Forelimb muscle (tissue), 1 donor: Measurements from ENCODE around the gene LAMB2. TPM values are rescaled to one million over a fixed set of nuclear protein-coding genes. Genes with fewer than 3 reads are reported as not detected.
A peak's percentile ranks its signal among the peaks of the same experiment; 100 is the strongest.

Experiments used
- DNase-seq: peaks from one replicate; pipeline ENCODE4 v3.0.0-alpha.2; 2013; ENCODE audit warnings: low read depth
- polyA plus RNA-seq: library from polyadenylated mRNA; unstranded; fragments of 120-200 nt; gene quantifications from one replicate; pipeline ENCODE4 v1.2.1, GENCODE V29; 2013; ENCODE audit not compliant: insufficient read length

The LAMB2 gene
- polyA plus RNA-seq: 317 TPM

DNA sequence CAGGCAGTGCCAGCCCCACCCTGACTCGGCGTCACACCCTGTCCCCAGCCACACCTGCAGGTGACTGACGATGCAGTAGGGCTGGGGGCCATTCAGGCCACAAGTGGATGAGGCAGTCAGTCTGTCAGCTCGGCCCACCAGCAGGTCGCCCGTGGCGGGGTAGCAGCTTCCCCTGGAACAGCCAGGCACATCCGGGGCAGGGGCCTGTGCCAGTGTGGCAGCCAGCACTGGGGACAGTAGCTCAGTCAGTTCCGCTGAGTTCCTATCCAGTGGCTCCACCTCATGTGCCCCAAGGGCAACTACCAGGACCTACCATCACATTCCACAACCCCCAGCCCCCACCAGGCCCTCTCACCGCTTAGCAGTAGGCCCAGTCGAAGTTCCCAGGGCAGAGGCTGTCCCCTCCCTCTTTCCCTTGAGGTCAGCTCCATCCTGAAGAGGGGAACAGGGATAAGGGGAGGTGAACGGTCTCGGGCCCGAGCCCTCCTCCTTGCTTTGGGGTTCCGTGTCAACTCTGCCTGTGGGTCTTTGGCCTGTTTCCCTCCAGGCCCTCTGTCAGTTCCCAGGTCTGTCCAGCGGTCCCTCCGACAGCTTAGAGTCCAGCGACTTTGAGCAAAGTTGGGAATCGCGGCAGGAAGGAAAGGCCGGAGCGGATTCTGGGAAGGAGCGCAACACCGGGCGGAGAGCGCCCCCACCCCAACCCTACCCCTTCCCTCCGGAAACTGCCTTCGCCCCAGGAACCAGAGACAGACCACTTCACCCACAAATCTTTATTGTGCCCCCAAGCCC lies at the start of gene LAMB2:
LAMB2 (minus strand) TSS at position 614 of the 789 bp plus-strand sequence; CDS start at position 431, 183 bp downstream.
- peak; percentile 53 for DNase-seq

DNA sequence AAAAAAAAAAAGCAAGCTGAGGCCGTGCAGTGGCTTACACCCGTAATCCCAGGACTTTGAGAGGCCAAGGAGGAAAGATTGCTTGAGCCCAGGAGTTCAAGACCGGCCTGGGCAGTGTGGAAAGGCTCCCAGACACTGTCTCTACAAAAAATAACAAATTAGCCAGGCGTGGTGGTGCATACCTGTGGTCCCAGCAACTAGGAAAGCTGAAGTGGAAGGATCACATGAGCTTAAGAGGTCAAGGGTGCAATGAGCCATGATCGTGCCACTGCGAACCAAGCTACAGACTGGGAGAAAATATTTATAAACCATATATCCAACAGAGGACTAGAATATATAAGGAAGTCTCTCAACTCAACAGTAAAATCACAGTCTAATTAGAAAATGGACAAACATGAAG lies 48.5 kb upstream of the LAMB2 start:
- no peak for DNase-seq

DNA sequence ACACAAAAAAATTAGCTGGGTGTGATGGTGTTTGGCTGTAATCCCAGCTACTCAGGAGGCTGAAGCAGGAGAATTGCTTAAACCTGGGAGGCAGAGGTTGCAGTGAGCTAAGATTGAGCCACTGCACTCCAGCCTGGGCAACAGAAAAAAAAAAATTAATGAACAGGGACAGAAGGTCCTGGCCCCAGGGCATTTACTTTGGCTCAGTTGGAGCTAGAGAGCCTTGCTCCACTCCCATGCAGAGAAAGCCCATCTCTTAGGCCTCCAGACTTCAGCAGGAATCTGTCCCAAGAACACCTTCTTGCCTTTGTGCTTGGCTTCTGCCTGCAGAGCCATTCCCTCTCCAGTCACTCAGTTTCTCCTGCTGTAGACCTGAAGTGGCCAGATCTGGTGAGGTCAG lies 47.3 kb upstream of the LAMB2 start:
- no peak for DNase-seq

DNA sequence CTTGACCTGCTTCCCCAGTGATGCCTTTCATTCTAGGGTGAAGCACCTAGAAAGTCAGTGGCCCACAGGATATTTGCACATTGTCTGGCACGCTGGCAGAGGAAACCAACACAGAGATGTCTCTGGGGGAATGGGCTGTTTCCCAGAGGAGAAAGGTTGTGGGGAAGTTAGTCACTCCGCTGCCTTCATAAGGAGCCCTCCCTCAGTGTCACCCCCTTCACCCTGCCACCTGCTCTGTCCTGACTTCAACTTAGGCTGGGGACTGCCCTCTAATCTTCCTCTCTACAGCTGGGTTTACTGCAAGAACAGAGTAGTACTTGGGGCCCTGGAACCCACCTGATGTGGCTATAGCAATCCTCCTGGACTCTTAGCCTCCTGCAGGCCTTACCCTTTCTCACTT lies 44.2 kb upstream of the LAMB2 start:
- DNase-seq: no peak

DNA sequence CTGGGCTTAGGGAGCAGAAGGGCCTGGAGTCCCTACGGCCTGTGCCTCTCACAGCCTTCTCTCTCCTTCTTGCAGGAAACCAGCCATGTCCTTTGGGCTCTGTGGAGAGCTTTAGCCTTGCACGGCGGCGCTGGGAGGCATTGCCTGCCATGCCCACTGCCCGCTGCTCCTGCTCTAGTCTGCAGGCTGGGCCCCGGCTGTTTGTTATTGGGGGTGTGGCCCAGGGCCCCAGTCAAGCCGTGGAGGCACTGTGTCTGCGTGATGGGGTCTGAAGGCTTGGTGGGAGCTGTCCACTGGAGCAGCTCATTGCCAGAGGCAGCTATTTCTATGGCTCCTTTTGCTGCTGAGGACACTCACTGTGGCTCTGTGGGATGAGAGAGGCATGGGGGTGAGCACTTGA lies 42.7 kb upstream of the LAMB2 start:
- no peak for DNase-seq

DNA sequence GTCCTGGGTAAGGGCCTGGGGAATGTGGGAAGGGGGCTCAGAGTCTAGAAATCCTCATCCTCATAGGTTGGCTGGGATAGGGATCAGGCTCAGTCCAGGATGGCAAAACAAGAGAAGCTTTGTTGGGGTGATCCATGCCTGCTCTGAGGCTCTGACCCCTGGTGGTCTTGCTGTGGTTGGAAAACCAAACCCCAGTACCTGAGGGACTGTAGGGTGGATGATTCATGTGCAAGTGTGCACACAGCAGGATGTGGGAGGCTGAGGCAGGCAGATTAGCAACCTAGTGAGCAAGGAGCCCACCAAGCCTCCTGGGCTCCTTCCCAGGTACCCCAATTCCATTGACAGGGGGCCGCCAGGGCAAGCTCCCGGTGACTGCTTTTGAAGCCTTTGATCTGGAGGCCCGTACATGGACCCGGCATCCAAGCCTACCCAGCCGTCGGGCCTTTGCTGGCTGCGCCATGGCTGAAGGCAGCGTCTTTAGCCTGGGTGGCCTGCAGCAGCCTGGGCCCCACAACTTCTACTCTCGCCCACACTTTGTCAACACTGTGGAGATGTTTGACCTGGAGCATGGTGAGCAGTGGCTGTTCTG lies 41.6 kb upstream of the LAMB2 start:
- no peak for DNase-seq

DNA sequence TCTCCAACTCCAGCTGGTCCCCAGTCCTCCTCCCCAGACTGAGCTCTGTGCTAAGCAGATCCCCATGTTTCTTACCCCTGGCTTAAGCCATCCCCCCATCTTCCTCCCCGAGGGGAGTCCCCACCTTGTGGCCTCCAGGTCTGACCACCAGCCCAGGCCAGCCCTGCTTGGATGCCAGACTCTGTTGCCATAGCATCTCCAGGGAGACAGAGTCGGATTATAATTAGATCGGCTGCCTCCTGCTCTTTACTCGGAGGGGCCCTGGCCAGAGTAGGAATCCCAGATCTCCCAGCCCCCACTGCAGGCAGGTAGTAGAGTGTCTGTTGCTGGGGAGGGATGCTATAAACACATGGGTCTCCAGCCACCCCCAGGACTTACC lies 40.9 kb upstream of the LAMB2 start:
- no peak for DNase-seq

DNA sequence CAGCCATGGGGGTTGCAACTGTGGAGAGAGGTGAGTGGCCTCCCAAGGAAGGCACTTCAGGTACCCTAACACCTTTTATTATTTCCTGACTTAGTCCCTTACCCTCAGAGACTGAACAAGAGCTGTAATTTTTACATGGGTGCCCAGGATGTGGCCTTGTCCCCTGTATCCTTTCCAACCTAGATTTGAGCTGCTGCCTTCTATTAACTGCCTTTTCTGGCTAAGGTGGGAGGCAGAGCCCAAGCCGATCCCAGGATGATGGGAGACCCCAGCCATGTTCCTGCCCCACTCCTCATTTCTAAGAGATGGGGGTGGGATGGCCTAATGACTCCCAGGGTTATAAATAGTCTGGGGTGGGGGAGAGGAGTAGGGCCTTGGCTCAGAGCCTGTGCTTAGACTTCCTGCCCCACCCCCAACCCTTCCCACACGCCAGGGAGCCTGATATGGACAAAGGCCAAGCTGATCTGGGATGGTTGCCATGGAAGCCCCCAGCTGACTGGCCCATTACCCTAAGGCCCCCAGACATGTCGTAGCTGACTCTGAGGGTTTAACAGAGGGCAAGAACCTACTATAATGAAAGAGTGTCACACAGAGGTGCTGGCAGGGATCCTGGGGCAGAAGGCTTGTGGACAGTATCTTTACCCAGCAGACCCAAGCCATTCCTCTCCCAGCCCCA lies 40.4 kb upstream of the LAMB2 start:
- DNase-seq: peak; percentile 16

DNA sequence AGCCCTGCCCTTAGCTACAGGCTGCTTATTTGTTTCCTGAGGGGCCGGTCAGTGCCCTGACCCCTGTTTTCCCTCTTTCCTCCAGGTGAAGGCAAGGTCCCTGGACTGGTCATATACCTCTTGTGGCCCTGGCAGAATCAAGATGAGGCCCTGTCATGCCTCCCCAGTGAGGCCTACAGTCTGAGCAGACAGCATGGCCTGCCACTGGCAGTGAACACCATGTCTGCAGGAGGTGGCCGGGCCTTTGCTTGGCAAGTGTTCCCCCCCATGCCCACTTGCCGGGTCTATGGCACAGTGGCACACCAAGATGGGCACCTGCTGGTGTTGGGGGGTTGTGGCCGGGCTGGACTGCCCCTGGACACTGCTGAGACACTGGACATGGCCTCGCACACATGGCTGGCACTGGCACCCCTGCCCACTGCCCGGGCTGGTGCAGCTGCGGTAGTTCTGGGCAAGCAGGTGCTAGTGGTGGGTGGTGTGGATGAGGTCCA lies 39.7 kb upstream of the LAMB2 start:
- DNase-seq: no peak

DNA sequence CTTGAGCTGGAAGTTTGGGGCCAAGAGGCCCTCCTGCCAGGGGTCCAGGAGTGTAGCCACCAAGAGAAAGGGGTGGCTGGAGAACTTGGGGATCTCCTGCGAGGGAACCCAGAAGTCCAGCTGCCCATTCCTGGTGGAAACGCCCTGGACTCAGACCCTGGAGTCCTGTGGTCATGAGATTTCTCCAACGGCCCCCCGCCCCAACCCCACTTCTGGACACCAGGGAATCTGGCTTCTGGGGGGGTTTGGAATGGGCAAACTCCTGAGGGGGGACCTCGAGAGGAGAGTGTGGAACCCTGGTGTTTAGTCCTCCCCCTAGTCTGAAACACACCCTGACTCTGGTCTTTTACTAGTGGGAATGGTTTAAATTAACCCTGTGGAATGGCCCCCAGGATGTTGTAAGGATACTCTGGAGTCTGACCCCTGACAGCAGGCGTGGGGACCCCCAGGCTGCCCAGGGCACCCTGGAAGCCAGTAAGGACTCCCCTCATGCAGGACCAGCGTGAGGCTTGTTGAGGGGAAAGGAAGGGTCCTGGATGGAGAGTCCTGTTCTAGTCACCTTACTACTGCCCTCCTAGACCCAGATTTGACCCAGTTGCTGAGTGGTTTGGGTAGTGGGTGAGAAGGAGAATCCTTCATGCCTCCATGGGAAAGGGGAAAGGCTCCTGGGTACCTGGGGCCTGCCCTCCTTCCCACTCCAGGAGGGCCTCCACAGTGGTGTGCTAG lies 39.1 kb upstream of the LAMB2 start:
- no peak for DNase-seq

DNA sequence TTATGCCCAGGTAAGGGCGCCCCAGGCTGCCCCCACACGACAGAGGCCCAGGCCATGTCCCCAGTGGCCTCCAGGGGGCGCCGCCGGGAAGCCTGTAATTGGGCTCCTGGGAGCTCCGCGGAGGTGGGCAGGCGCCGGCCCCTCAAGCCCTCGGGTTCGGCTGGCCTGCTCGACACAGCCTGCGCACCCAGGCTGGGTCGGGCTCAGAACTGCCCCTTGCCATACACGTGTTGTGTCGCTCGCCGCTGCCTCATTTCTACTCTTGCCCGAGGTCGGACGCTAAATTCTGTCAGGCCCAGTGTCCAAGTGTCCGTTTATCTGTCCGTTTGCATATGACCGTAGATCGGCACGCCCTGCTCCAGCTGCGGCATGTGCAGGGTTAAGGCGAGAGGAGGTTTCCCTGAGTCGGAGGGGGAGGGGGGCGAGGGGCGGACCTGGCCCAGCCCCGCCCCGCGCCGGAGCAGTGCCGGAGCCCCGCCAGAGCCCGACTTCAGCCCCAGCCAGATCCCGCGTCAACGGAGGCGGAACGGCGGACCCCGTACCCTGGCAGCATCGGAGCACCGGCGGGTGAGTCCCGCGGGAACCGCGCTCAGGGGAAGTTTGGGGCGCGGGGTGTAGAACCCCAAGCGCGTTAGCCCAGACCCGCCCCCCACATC lies 38.4 kb upstream of the LAMB2 start, which contains the start of gene KLHDC8B:
KLHDC8B (plus strand) TSS at position 480 of the 656 bp plus-strand sequence. CDS start 1,172 bp downstream, outside the sequence.
- DNase-seq: peak; percentile 40

DNA sequence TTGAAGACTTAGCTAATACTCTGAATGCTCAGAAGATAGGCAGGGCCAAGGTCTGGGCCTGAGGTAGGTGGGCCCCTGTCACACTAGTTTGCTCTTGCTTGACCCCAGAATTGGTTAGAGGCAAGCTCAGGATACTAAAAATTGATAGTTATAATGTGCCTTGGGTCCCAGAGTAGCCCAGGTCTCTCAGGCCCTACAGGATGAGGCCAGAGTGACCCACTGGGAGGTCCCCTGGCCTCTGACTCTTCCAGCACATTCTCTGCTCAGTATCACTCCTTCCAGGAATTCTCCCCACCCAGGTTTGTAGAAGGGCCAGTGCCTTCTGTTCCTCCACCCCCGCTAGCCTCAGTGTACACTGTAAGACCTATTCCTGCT lies 37.9 kb upstream of the LAMB2 start:
- DNase-seq: no peak

DNA sequence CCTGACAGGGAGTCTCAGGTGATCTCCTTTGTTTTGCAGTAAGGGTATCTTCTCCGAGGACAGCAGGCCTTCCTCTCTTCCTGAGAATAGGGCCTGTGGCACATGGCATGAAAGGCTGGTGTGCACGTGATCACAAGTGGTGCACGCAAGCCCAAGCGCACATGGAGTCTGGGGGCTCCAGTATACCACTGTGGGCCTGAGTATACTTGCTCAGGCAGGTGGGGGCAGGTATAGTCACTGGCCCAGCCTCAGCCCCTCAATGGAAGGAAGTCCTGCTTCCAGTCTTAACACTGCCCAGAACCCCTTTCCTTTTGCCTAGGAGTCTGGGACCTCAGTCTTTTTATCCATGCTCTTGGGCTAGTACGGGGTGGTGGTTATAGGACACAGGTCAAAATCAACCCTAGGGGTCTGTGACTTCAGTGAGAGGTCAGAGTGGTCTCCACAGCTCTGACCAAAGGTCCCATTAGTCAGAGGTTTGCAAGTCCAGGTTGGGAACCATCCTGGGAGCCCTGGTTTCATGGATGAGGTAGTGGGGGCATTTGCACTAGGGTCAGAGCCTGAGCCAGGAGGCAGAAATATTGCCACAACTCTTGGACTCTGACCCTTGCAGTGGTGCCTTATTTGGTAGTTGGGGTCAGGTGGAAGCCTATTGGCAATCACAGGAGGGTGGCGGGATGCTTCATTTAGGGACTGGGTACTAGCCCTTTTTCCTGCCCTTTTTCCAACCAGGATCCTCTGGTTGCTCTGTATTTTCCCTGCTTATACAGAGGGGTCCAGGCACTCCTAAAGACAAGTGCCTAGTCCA lies 34.1 kb upstream of the LAMB2 start:
- DNase-seq: no peak

DNA sequence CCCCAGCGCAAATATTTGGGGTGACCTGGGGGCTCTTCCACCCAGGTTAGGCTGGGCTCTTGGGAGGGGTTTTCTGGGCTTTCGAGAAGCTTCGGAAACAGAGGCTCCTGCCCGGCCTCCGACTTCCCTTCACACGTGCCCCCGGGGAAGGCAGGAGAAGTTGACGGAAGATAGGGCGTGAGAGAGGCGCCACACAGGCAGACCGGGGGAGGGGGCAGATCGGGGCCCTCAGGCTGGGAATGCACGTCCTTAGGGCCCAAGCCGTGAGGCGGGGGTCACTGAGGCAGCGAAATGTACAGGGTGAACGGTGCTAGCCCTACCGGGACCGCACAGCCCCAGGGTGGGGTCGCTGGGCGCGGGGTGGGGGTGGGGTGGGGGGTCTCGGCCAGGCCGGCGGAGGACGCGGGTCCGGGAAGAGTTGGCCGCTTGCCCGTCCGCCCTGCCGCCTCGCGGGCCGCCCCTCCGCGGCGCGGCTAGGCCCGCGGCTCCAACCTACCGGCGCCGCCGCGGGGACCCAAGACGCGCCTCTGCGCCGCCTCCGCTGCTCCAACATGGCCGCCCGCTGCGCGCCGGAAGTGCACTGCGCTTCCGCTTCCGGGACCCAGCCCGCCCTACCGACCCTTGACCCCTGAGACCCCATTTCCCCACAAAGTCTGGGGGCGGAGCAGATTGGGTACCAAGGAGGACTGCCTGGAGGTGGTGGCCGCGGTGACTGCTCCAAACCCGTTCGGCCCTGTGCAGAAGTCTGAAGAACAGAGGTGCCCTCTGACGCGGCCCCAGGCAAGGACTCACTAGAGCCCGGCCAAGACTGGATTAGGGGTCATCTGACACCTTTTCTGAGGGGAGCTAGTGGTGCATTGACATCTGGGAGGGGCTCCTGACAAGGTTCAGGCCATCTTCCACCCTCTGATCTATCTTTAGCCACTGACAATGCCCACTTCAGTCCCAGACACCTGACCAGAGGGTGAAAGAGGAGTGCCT lies 33.2 kb upstream of the LAMB2 start, which contains the start of gene CCDC71:
CCDC71 (minus strand) TSS at position 561 of the 981 bp plus-strand sequence. CDS start 2,123 bp downstream, outside the sequence.
- DNase-seq: peak; percentile 34

DNA sequence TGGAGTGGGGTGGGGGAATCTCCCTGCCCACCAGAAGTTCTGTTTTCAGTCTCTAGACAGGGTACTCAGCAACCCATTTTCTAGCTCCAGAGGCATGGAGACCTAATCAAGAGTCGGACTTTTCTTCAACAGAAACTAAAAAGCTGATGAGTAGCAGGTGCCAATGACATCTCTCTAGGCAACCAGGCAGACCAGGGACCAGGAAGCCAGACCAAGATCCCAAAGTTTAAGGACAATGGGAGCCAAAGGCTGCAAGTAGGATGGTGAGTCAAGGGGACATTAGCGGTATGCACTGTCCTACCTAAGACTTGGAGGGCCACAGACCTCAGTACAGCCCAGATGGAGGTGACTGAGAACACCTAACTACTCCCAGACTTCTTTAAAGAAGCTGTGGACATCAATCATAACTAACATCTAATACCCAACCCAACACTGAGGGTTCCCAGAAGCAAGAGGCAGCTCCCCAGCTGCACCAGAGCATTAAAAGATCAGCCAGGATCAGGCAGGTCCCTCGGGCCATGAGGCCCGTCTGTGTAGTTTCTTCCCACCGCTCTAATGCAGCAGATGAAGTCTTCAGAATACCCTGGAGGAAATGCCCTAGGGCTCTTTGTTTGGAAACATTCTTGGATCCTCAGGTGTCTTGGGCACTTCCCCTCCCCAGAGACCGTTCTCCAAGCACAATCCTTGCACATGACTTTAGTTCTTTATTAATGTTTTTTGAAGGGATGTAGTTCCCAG lies 32.3 kb upstream of the LAMB2 start:
- DNase-seq: no peak

DNA sequence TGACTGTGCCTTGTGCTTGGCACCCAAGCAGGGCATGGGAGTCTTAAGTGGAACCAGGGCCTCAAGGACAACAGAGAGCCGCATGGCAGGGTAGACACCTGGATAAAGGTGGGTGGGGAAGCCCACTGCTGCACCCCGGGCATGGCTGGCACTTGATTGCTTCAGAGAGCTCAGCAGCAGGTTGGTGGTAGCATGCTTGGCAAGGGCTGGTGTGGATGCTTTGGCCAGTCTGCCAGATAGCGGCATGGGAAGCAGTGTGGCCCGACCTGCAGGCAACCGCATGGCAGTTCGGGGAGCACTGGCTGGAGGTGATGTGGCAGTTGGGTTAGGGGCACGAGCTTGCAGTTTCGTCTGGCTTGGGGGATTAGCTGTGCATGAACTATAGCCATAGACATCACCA lies 30.8 kb upstream of the LAMB2 start:
- DNase-seq: no peak

DNA sequence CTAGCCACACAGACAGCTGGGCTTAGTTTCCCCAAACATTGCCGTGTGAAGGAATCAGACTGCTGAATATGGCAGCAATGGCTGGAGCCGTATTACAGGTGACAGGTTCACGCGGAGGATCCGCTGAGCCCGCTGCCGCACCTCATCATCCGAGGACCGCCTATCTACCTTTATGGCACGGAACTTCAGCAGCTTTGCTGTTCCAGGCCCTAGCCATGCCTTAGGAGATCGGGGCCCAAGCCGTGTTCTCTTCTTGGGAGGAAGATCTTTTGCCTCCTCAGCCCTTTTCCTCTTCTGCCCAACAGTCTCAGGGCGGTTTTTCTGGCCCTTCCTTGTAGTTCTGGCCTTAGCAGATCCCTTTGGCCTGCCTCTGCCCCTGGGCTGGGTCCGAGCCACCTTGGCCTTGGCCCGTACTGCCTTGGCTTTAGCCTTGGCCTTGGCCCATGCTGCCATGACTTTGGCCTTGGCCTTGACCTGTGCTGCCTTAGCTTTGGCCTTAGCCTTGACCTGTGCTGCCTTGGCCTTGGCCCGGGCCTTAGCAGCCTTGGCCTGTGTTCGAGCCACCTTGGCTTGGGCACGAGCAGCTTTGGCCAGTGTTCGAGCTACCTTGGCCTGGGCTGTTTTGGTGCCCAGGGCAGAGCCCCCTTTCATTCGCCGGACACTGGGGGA lies 30.0 kb upstream of the LAMB2 start:
- DNase-seq: no peak
